GM12801 (cell line): ENCODE measurements around the gene COL8A2.

Source experiments
- CTCF ChIP-seq: IDR thresholded peaks from one replicate; pipeline ENCODE4 v1.5.1; 2011; ENCODE audit warnings: control low read depth; ENCODE audit not compliant: insufficient read length; ENCODE audit errors: extremely low read depth

COL8A2 gene

GRCh38 chr1:36139521-36139920 lies 14.5 kb upstream of the COL8A2 start:
- no peak for TF ChIP-seq CTCF

GRCh38 chr1:36137776-36138175 lies 12.8 kb upstream of the COL8A2 start:
- TF ChIP-seq CTCF: no peak

GRCh38 chr1:36137226-36137625 lies 12.2 kb upstream of the COL8A2 start:
- no peak for TF ChIP-seq CTCF

- no peak for TF ChIP-seq CTCF
Observed at GRCh38 chr1:36136535-36136934, 11.5 kb upstream of the COL8A2 start.

GRCh38 chr1:36135796-36136195 lies 10.8 kb upstream of the COL8A2 start:
- no peak for TF ChIP-seq CTCF

GRCh38 chr1:36135330-36135667 lies 10.3 kb upstream of the COL8A2 start:
- no peak for TF ChIP-seq CTCF

GRCh38 chr1:36134505-36135329 lies 9.7 kb upstream of the COL8A2 start:
- TF ChIP-seq CTCF: no peak
